HepG2 (cell line): ENCODE results near the gene WEE1. TPM values are rescaled to one million over a fixed set of nuclear protein-coding genes. Genes with fewer than 3 reads are reported as not detected.

Experiments
- ATF2 ChIP-seq: sonication (generic); formaldehyde crosslinking; IDR thresholded peaks from 2 replicates; pipeline ENCODE4 v1.4.0; 2020; ENCODE audit warnings: missing genetic modification reagents
- CENPX ChIP-seq: sonication (generic); formaldehyde crosslinking; IDR thresholded peaks from 2 replicates; pipeline ENCODE4 v1.9.0; 2021; ENCODE audit warnings: mild to moderate bottlenecking, missing genetic modification reagents, moderate library complexity
- MAFF ChIP-seq: IDR thresholded peaks from 2 replicates; pipeline ENCODE4 v1.6.1; 2011; ENCODE audit warnings: low read depth, low read length, improper control_type of control experiment
- MED8 ChIP-seq: sonication (generic); formaldehyde crosslinking; IDR thresholded peaks from 2 replicates; pipeline ENCODE4 v1.8.1; 2023; ENCODE audit warnings: mild to moderate bottlenecking, missing genetic modification reagents; ENCODE audit not compliant: insufficient replicate concordance
- NFIB ChIP-seq: sonication (generic); formaldehyde crosslinking; IDR thresholded peaks from 2 replicates; pipeline ENCODE4 v1.9.0; 2021; ENCODE audit warnings: missing genetic modification reagents, mild to moderate bottlenecking, borderline replicate concordance
- RBM22 ChIP-seq: fragments of 200-400 bp; formaldehyde crosslinking; optimal IDR thresholded peaks from 2 replicates; pipeline ENCODE3; 2017; ENCODE audit warnings: mild to moderate bottlenecking, low read length, moderate library complexity
- SIN3B ChIP-seq: fragments of 150-350 bp; IDR thresholded peaks from 2 replicates; pipeline ENCODE4 v1.6.1; 2014; ENCODE audit warnings: low read length
- STAG1 ChIP-seq: sonication (generic); formaldehyde crosslinking; IDR thresholded peaks from 2 replicates; pipeline ENCODE4 v1.4.0; 2020; ENCODE audit warnings: missing genetic modification reagents
- TBX3 ChIP-seq: fragments of 450-650 bp; IDR thresholded peaks from 2 replicates; pipeline ENCODE4 v1.6.1; 2017; ENCODE audit warnings: antibody characterized with exemption, mild to moderate bottlenecking, inconsistent platforms, borderline replicate concordance
- ZBTB34 ChIP-seq: sonication (generic); formaldehyde crosslinking; IDR thresholded peaks from 2 replicates; pipeline ENCODE4 v1.8.0; 2022; ENCODE audit warnings: mild to moderate bottlenecking, missing genetic modification reagents
- ZNF350 ChIP-seq: sonication (generic); formaldehyde crosslinking; IDR thresholded peaks from 2 replicates; pipeline ENCODE4 v1.4.0; 2020; ENCODE audit warnings: mild to moderate bottlenecking, low read depth, missing genetic modification reagents, borderline replicate concordance
- ZNF468 ChIP-seq: sonication (generic); formaldehyde crosslinking; IDR thresholded peaks from 2 replicates; pipeline ENCODE4 v1.8.0; 2022; ENCODE audit warnings: mild to moderate bottlenecking, moderate library complexity, missing genetic modification reagents
- ZNF570 ChIP-seq: sonication (generic); formaldehyde crosslinking; IDR thresholded peaks from 2 replicates; pipeline ENCODE4 v1.4.0; 2020; ENCODE audit warnings: mild to moderate bottlenecking, missing genetic modification reagents, borderline replicate concordance
- ZNF597 ChIP-seq: sonication (generic); formaldehyde crosslinking; IDR thresholded peaks from 2 replicates; pipeline ENCODE4 v1.5.0; 2020; ENCODE audit warnings: missing genetic modification reagents
- ZNF816 ChIP-seq: sonication (generic); formaldehyde crosslinking; IDR thresholded peaks from 2 replicates; pipeline ENCODE4 v1.8.0; 2022; ENCODE audit warnings: missing genetic modification reagents, mild to moderate bottlenecking, borderline replicate concordance
- polyA plus RNA-seq, 8 experiments: library from polyadenylated mRNA; depleted of rRNA in 3 of 8; stranded (reverse) in 7 of 8; unstranded in 1 of 8; fragments of >200 nt; fragmentation: Illumina TruSeq in 4 of 8; extraction: Trizol in 4 of 8; gene quantifications; 2 replicates each; pipeline versions ENCODE4 v1.2.1 to v1.2.3, GENCODE V29; 2011 to 2016; ENCODE audit warnings: low read depth in 4 of 8, missing spikeins in 1 of 8, mixed read lengths in 1 of 8; ENCODE audit not compliant: insufficient read depth in 1 of 8
- total RNA-seq, 5 experiments: library from RNA; depleted of rRNA; stranded (reverse); fragments of >200 nt; fragmentation: Illumina TruSeq; extraction: Trizol; gene quantifications; 2 replicates each; pipeline ENCODE4 v1.2.3, GENCODE V29; 2016; ENCODE audit warnings: low read depth in 1 of 5
- TF ChIP-seq, protein P1 (sequence below): sonication (generic); formaldehyde crosslinking; IDR thresholded peaks from 2 replicates; pipeline ENCODE4 v1.5.0; 2020; ENCODE audit warnings: missing genetic modification reagents, mild to moderate bottlenecking, borderline replicate concordance
- TF ChIP-seq, protein P2 (sequence below): sonication (generic); formaldehyde crosslinking; conservative IDR thresholded peaks from 2 replicates; pipeline ENCODE4 v1.5.0; 2020; ENCODE audit warnings: missing genetic modification reagents
- TF ChIP-seq, protein P3 (sequence below): sonication (generic); formaldehyde crosslinking; IDR thresholded peaks from 2 replicates; pipeline ENCODE4 v1.9.0; 2021; ENCODE audit warnings: missing genetic modification reagents, borderline replicate concordance

Gene WEE1
- total and polyA plus RNA-seq, 2 of the 13 experiments (the other 11 are each of a cell fraction or from before 2014, with no cell fraction given), result 31.4 to 63.7 TPM

GRCh38 chr11:9573052-9573774 lies at the start of gene WEE1 (continued):
- TF ChIP-seq, protein P1, sequence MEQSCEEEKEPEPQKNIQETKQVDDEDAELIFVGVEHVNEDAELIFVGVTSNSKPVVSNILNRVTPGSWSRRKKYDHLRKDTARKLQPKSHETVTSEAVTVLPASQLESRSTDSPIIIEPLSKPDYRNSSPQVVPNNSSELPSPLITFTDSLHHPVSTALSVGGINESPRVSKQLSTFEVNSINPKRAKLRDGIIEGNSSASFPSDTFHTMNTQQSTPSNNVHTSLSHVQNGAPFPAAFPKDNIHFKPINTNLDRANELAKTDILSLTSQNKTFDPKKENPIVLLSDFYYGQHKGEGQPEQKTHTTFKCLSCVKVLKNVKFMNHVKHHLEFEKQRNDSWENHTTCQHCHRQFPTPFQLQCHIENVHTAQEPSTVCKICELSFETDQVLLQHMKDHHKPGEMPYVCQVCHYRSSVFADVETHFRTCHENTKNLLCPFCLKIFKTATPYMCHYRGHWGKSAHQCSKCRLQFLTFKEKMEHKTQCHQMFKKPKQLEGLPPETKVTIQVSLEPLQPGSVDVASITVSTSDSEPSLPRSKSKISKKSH (CRISPR knock-in tag), result peak; percentile 26; the same call in 1 of the 2 replicates
- TF ChIP-seq MAFF, result no peak
- TF ChIP-seq ATF2, result peak; percentile 55; the same call in 1 of the 2 replicates
- no peak for TF ChIP-seq ZNF570
- TF ChIP-seq CENPX (CRISPR knock-in tag), result no peak
- TF ChIP-seq, protein P2, sequence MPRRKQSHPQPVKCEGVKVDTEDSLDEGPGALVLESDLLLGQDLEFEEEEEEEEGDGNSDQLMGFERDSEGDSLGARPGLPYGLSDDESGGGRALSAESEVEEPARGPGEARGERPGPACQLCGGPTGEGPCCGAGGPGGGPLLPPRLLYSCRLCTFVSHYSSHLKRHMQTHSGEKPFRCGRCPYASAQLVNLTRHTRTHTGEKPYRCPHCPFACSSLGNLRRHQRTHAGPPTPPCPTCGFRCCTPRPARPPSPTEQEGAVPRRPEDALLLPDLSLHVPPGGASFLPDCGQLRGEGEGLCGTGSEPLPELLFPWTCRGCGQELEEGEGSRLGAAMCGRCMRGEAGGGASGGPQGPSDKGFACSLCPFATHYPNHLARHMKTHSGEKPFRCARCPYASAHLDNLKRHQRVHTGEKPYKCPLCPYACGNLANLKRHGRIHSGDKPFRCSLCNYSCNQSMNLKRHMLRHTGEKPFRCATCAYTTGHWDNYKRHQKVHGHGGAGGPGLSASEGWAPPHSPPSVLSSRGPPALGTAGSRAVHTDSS (CRISPR knock-in tag), result no peak
- no peak for TF ChIP-seq ZNF468 (CRISPR knock-in tag)
- no peak for TF ChIP-seq ZNF597 (CRISPR knock-in tag)
- peak; percentile 74 for TF ChIP-seq ZBTB34 (CRISPR knock-in tag)
- peak; percentile 88 for TF ChIP-seq ZNF350 (CRISPR knock-in tag)
- no peak; the same call in 1 of the 2 replicates for TF ChIP-seq STAG1 (CRISPR knock-in tag)
- TF ChIP-seq, protein P3, sequence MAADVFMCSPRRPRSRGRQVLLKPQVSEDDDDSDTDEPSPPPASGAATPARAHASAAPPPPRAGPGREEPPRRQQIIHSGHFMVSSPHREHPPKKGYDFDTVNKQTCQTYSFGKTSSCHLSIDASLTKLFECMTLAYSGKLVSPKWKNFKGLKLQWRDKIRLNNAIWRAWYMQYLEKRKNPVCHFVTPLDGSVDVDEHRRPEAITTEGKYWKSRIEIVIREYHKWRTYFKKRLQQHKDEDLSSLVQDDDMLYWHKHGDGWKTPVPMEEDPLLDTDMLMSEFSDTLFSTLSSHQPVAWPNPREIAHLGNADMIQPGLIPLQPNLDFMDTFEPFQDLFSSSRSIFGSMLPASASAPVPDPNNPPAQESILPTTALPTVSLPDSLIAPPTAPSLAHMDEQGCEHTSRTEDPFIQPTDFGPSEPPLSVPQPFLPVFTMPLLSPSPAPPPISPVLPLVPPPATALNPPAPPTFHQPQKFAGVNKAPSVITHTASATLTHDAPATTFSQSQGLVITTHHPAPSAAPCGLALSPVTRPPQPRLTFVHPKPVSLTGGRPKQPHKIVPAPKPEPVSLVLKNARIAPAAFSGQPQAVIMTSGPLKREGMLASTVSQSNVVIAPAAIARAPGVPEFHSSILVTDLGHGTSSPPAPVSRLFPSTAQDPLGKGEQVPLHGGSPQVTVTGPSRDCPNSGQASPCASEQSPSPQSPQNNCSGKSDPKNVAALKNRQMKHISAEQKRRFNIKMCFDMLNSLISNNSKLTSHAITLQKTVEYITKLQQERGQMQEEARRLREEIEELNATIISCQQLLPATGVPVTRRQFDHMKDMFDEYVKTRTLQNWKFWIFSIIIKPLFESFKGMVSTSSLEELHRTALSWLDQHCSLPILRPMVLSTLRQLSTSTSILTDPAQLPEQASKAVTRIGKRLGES, result peak; percentile 24; the same call in 1 of the 2 replicates
- TF ChIP-seq SIN3B, result no peak
- TF ChIP-seq TBX3, result no peak
- TF ChIP-seq ZNF816 (CRISPR knock-in tag), result peak; percentile 93
- TF ChIP-seq MED8 (CRISPR knock-in tag), result peak; percentile 85
- TF ChIP-seq RBM22, result no peak
- no peak for TF ChIP-seq NFIB (CRISPR knock-in tag)
